Parathyroid adenoma (tissue), 2 donors: ENCODE results near the gene TIMP1.

Source experiments
- H2AFZ ChIP-seq: fragments of 300-600 bp; sonication (generic); one replicate; pipeline ENCODE4 v1.7.0; 2017; ENCODE audit warnings: antibody characterized with exemption, mild to moderate bottlenecking
- H3K27ac ChIP-seq: fragments of 300-600 bp; sonication (generic); one replicate; pipeline ENCODE4 v1.7.0; 2017
- H3K27me3 ChIP-seq: fragments of 300-600 bp; sonication (generic); one replicate; pipeline ENCODE4 v1.7.0; 2017; ENCODE audit warnings: low read length; ENCODE audit not compliant: control insufficient read depth, insufficient read depth
- H3K36me3 ChIP-seq: fragments of 300-600 bp; sonication (generic); one replicate; pipeline ENCODE4 v1.7.0; 2017; ENCODE audit warnings: low read length; ENCODE audit not compliant: control insufficient read depth, insufficient read depth
- H3K4me1 ChIP-seq: fragments of 300-600 bp; sonication (generic); one replicate; pipeline ENCODE4 v1.7.0; 2017; ENCODE audit warnings: control low read depth
- H3K4me2 ChIP-seq: fragments of 300-600 bp; sonication (generic); one replicate; pipeline ENCODE4 v1.7.0; 2017; ENCODE audit warnings: low read length
- H3K4me3 ChIP-seq: fragments of 300-600 bp; sonication (generic); one replicate; pipeline ENCODE4 v1.7.0; 2017; ENCODE audit warnings: low read depth, low read length
- H3K79me2 ChIP-seq: fragments of 300-600 bp; sonication (generic); one replicate; pipeline ENCODE4 v1.7.0; 2017; ENCODE audit warnings: control low read depth
- H3K9ac ChIP-seq: fragments of 300-600 bp; sonication (generic); one replicate; pipeline ENCODE4 v1.7.0; 2017; ENCODE audit warnings: mild to moderate bottlenecking
- H3K9me3 ChIP-seq: fragments of 300-600 bp; sonication (generic); one replicate; pipeline ENCODE4 v1.7.0; 2017; ENCODE audit warnings: low read length; ENCODE audit not compliant: control insufficient read depth
- TF ChIP-seq, protein P1 (sequence below): fragments of 300-600 bp; sonication (generic); IDR thresholded peaks from one replicate; pipeline ENCODE4 v1.7.0; 2017; ENCODE audit warnings: antibody characterized with exemption, mild to moderate bottlenecking
- donor health status: primary hyperparathyroidism.

The TIMP1 gene

DNA sequence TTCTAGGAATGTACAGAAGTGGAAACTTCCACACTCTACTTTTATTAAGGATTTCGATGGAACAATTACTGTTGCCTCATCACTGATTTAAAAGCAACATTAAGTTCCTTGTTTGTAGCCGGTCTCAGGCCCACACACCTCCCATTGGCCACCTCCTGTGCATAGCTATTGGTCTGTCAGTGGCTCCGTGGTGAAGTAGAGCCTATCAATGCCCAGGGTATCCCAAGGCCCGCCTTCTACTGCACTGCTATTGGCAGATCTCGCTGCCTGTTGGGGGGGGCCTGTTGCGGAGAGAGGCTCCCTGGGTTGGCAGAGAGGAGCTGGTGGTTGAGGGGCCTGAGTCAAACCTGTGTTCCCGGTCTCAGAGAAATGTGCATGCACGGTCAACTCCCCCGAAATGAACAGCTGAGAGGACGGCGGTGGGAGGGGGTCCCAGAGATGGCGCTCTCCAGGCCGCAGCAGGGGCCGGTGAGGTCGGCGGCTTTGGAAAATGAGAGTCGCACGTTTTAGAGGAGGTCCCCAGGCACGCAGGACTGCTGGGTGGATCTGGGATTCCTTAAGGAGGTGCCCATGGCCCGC, 26.1 kb upstream of the TIMP1 start:
- peak overlapping the region; percentile 90 for H3K4me2 ChIP-seq
- H3K4me3 ChIP-seq: peak overlapping the region; percentile 77
- no peaks in the 10 kb centered on the region for H3K79me2 ChIP-seq
- TF ChIP-seq, protein P1, sequence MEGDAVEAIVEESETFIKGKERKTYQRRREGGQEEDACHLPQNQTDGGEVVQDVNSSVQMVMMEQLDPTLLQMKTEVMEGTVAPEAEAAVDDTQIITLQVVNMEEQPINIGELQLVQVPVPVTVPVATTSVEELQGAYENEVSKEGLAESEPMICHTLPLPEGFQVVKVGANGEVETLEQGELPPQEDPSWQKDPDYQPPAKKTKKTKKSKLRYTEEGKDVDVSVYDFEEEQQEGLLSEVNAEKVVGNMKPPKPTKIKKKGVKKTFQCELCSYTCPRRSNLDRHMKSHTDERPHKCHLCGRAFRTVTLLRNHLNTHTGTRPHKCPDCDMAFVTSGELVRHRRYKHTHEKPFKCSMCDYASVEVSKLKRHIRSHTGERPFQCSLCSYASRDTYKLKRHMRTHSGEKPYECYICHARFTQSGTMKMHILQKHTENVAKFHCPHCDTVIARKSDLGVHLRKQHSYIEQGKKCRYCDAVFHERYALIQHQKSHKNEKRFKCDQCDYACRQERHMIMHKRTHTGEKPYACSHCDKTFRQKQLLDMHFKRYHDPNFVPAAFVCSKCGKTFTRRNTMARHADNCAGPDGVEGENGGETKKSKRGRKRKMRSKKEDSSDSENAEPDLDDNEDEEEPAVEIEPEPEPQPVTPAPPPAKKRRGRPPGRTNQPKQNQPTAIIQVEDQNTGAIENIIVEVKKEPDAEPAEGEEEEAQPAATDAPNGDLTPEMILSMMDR: no peak
- H2AFZ ChIP-seq: peak overlapping the region; percentile 86
- H3K9me3 ChIP-seq: no peaks in the 10 kb centered on the region
- no peaks in the 10 kb centered on the region for H3K4me1 ChIP-seq
- H3K27ac ChIP-seq: peak overlapping the region; percentile 89
- peak overlapping the region; percentile 14 for H3K9ac ChIP-seq
- H3K27me3 ChIP-seq: no peaks in the 10 kb centered on the region
- no peaks in the 10 kb centered on the region for H3K36me3 ChIP-seq

DNA sequence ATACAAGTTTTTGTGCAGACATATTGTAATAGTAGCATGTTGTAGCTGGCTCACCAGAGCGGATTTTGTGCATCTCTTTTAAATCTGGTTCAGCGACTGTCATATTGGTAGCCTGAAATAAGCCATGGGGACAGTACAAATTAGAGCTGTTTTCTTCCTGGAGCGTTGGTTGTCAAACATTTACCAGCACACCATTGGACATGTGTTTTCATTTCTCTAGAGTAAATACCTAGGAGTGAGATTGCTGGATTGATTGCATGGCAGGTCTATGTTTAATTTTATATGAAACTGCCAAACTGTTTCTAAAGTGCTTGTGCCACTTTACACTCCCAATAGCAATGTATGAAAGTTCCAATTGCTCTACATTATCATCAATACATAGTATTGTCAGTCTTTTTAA, 23.8 kb upstream of the TIMP1 start:
- H3K79me2 ChIP-seq: peaks cover 6% of the 10 kb centered on the region
- H3K4me1 ChIP-seq: no peaks in the 10 kb centered on the region
- H3K27ac ChIP-seq: no peak overlapping the region
- no peaks in the 10 kb centered on the region for H3K36me3 ChIP-seq
- H2AFZ ChIP-seq: no peak overlapping the region
- TF ChIP-seq, protein P1: no peak
- H3K27me3 ChIP-seq: no peaks in the 10 kb centered on the region
- no peak overlapping the region for H3K9ac ChIP-seq
- no peaks in the 10 kb centered on the region for H3K9me3 ChIP-seq
- no peak overlapping the region for H3K4me3 ChIP-seq
- H3K4me2 ChIP-seq: no peak overlapping the region

DNA sequence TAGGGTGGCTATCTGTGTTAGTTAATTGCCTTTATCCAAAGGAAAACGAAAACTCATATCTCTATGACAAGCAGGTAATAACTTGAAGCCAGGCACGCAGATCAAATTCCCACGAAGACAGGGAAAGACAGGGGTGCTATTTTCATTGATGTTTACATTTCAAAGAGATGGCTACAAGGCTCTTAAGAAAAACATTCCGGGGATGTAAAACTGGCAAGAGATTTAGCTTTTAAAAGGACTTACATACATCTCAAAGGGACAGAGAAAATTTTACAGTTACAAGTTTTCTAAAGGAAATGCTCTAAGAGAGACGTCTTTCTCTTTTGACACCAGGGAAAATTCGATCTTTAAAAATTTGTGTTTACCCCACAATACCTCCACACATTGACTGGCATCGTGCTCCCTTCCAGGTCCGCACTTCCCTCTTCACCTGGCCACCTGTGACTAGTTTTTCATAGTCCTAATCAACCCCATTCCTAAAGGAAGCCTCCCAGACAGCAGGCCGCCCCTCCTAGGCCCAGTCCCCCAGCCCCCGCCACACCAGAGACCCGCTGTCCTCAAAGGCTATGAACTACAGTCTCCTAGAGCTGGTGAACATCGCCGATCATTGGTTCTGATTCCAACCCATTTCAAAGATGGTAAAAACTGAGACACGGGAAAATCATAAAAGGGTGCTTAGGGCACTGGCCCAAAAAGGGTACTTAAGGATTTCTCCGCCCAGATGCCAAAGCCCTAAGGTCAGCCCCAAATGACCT, 21.9 kb upstream of the TIMP1 start:
- peak overlapping the region; percentile 83 for H3K4me3 ChIP-seq

DNA sequence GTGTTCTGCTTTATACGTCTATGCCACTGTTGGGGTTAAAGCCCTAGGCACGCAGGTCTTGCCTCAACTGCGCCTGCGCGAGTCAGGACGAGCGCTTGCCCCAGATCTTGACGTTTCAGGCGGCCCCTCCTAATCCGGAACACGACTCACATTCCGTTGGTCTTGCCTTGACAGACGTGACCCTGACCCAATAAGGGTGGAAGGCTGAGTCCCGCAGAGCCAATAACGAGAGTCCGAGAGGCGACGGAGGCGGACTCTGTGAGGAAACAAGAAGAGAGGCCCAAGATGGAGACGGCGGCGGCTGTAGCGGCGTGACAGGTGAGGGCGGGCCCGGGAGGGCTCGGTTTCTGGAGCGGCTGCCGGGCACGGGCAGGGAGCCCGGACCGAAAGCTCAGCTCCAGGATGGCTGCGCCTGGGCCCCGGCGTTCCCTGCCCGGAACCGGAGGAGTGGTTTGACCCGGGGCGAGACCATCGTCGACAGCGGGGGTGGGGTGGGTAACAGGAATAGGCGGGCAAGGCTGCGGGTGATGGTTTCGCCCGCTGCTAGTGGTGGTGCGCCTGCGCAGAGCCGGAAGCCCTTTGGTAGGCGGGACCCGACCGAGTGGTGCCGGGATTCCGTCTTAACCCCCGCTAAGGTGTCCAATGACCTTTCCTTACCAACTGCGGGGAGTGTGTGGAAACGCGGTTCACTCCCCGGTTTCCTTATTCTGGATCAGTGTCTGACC, 21.1 kb upstream of the TIMP1 start, which contains the start of gene ARAF:
ARAF (plus strand) TSS at position 272 of the 725 bp plus-strand sequence. CDS start 1,763 bp downstream, outside the sequence.
- H3K9me3 ChIP-seq: no peaks in the 10 kb centered on the region
- H3K4me3 ChIP-seq: peak within 1 kb of the TSS; percentile 83
- peak within 1 kb of the TSS; percentile 83 for H2AFZ ChIP-seq
- H3K4me2 ChIP-seq: peak within 1 kb of the TSS; percentile 82
- H3K27ac ChIP-seq: peak within 1 kb of the TSS; percentile 99
- no peaks in the 10 kb centered on the region for H3K36me3 ChIP-seq
- peaks cover 6% of the 10 kb centered on the region for H3K79me2 ChIP-seq
- H3K4me1 ChIP-seq: no peaks in the 10 kb centered on the region
- peak within 1 kb of the TSS; percentile 28 for H3K9ac ChIP-seq
- TF ChIP-seq, protein P1: no peak
- no peaks in the 10 kb centered on the region for H3K27me3 ChIP-seq

More for the DNA sequence above, 21.9 kb upstream of the TIMP1 start:
- H3K79me2 ChIP-seq: peaks cover 6% of the 10 kb centered on the region
- no peaks in the 10 kb centered on the region for H3K4me1 ChIP-seq
- no peaks in the 10 kb centered on the region for H3K9me3 ChIP-seq
- H3K4me2 ChIP-seq: peak overlapping the region; percentile 60
- TF ChIP-seq, protein P1: no peak
- no peaks in the 10 kb centered on the region for H3K27me3 ChIP-seq
- H3K36me3 ChIP-seq: no peaks in the 10 kb centered on the region
- peak overlapping the region; percentile 99 for H3K27ac ChIP-seq
- H3K9ac ChIP-seq: no peak overlapping the region
- H2AFZ ChIP-seq: peak overlapping the region; percentile 72
